Retinal pigment epithelial cell (primary cell): ENCODE data around the gene METTL5.

Source experiments
- DNase-seq: peaks from one replicate; pipeline ENCODE4 v3.0.0-alpha.2; 2010; ENCODE audit warnings: low read depth
- H3K4me3 ChIP-seq: 2 replicates; pipeline ENCODE4 v1.5.1; 2011; ENCODE audit warnings: mild to moderate bottlenecking, low read length, control low read depth, moderate library complexity
- CTCF ChIP-seq: conservative IDR thresholded peaks from 2 replicates; pipeline ENCODE4 v1.5.1; 2011; ENCODE audit warnings: low read depth, low read length, control low read depth, inconsistent platforms

METTL5 gene

GRCh38 chr2:169795181-169795580 is 29.5 kb downstream of the METTL5 start:
- no peak overlapping the region for H3K4me3 ChIP-seq
- no peak for TF ChIP-seq CTCF
- no peak for DNase-seq

DNA sequence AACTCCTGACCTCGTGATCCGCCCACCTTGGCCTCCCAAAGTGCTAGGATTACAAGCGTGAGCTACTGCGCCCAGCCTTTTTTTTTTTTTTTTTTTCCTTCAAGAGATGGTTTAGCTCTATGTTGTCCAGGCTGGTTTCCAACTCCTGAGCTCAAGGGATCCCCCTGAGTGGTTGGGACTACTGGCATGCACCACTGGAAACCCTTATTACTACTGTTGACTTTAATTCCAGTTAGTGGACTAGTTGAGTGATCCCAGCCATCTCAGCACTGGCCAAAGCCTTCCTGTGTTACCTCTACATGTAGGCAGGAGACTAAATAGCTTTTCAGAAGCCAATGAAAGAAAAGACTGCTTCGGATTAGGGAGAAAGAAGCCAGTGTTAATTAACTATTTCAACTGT is 34.1 kb downstream of the METTL5 start:
- no peak for DNase-seq
- H3K4me3 ChIP-seq: no peak overlapping the region
- no peak for TF ChIP-seq CTCF

GRCh38 chr2:169782513-169782912 is 42.2 kb downstream of the METTL5 start:
- DNase-seq: no peak
- H3K4me3 ChIP-seq: no peak overlapping the region
- TF ChIP-seq CTCF: peak; percentile 7

DNA sequence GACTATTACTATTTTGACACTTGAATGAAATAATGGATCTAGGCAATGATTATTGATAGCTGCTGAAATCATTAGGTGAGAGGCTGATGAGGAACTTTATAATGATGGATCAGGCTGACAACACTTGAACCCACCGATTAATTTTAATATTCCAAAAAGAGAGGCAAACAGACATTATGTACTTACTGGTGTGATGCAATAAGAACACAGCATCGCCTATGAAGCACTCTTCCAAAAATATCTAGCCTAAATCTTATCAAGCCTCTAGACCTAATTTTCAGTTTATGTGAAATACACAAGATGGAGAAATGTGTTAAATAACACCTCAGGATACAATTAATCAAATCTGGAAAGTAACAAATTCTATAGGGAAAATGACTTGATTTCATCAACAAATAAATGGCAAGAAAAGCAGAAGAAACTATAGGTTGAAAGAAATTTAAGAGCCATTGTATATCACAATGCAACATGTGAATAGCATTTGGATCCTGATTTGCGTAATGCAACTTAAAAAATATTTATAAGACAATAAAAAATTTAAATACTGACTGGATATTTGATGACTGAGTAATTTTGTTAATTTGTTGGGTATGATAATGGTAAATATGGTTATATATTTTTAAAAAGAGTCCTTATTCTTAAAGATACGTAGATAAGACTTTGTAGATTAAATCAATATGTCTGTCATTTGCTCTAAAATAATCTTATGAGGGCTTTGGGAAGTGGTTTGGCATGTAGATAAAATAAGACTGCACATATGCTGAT is 43.3 kb downstream of the METTL5 start:
- no peak for DNase-seq
- H3K4me3 ChIP-seq: no peak overlapping the region
- TF ChIP-seq CTCF: no peak

- TF ChIP-seq CTCF: no peak
- H3K4me3 ChIP-seq: no peak overlapping the region
- no peak for DNase-seq
These were observed 46.3 kb downstream of the METTL5 start for GRCh38 chr2:169778446-169778845.

- TF ChIP-seq CTCF: no peak
- DNase-seq: no peak
- H3K4me3 ChIP-seq: no peak overlapping the region
These were observed 48.4 kb downstream of the METTL5 start for GRCh38 chr2:169776252-169776761.

GRCh38 chr2:169775765-169776164 is 48.9 kb downstream of the METTL5 start:
- no peak overlapping the region for H3K4me3 ChIP-seq
- no peak for DNase-seq
- no peak for TF ChIP-seq CTCF
